ENCODE measurements around the gene GPR37L1.
"Not testable (repeated sequence)": the region's sequence is repeated elsewhere in the genome, so short reads cannot be mapped to it uniquely, and the experiment has no call there.

The GPR37L1 gene

DNA sequence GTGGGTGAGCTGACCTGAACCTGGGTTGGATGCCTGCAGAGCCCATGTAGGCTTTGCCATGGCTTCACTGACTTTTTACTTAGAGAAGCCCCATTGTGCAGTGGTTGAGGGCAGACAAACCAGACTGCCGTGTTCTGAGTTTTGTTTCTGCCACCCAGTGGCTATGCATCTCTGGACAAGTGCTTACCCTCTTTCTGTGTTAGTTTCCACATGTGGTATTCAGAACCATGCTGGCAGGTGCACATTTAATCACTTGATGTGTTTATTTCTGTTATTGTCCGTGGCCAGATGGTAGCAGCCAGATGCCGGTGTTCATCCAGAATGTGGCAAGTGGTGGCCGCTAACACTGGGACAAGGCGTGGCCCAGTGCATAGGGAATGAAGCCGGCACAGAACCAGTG lies 48.0 kb downstream of the GPR37L1 start:
- H3K4me3 ChIP-seq (ENCODE audit: low read length): no peak overlapping the region
- no peak overlapping the region for H3K27ac ChIP-seq (ENCODE audit: low read length)
- no CpG with 5 or more reads among the region's 6 CpGs for WGBS (ENCODE audit: insufficient coverage, insufficient read length)
- H3K36me3 ChIP-seq (ENCODE audit: control insufficient read depth, insufficient read depth, low read length): peaks cover 3% of the 10 kb centered on the region; the same call in 1 of the 2 replicates
- no peaks in the 10 kb centered on the region for H3K27me3 ChIP-seq (ENCODE audit: control insufficient read depth, insufficient read depth, low read length)
- no peaks in the 10 kb centered on the region; the same call in none of the 2 replicates for H3K4me1 ChIP-seq (ENCODE audit: control insufficient read depth, insufficient read depth, low read length)
- no peaks in the 10 kb centered on the region for H3K9me3 ChIP-seq (ENCODE audit: control insufficient read depth, insufficient read depth, low read length)
- DNase-seq (ENCODE audit: low read depth, low spot score): no peak

DNA sequence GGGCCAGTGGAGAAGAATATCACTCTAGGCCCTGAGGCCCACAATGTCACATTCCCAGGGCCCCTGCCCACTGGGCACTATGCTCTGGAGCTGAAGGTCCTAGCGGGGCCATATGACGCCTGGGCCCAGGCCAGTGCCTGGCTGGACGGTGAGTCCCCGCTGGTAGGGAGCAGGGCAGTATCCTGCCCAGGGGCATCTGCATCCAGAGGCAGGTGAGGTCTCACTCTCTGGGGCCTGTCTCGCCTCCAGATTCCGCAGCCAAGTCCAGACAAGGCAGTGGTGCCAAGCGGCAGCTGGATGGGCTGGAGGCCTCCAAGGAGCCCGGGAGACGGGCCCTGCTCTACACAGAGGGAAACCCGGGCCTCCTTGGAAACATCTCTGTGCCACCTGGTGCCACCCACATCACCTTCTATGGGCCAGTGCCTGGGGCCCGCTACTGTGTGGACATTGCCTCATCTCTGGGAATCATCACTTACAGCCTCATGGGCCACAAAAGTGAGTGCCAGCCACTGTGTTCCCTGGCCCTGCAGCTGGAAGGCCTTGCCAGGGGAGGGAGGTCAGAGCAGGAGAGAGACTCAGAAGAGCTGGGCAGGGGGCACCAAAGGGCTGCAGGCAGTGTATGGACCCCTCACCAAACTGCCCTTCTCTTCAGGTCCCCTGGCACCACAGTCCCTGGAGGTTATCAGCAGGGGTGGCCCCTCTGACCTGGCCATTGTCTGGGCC lies 48.7 kb downstream of the GPR37L1 start:
- Histone ChIP-seq H3K36me3 (ENCODE audit: control insufficient read depth, insufficient read depth, low read length) (peaks cover 3% of the 10 kb centered on the region; the same call in 1 of the 2 replicates), H3K27me3 (ENCODE audit: control insufficient read depth, insufficient read depth, low read length) (no peaks in the 10 kb centered on the region), H3K4me3 (ENCODE audit: low read length) (no peak overlapping the region), H3K9me3 (ENCODE audit: control insufficient read depth, insufficient read depth, low read length) (no peaks in the 10 kb centered on the region), H3K4me1 (ENCODE audit: control insufficient read depth, insufficient read depth, low read length) (no peaks in the 10 kb centered on the region; the same call in 1 of the 2 replicates), H3K27ac (ENCODE audit: low read length) (no peak overlapping the region)
- WGBS (ENCODE audit: insufficient coverage, insufficient read length): no CpG with 5 or more reads among the region's 11 CpGs
- DNase-seq (ENCODE audit: low read depth, low spot score): no peak

DNA sequence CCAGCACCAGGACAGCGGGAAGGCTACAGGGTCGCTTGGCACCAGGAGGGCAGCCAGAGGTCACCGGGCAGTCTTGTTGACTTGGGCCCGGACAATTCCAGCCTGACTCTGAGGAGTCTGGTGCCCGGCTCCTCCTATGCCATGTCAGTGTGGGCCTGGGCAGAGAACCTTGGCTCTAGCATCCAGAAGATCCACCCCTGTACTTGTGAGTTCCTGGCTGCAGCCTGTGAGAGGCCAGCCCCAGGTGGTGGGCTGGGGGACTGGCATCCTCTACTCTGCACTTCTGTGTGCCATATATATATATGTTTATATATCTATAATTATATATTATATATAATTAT lies 49.3 kb downstream of the GPR37L1 start:
- no CpG with 5 or more reads among the region's 5 CpGs for WGBS (ENCODE audit: insufficient coverage, insufficient read length)
- Histone ChIP-seq H3K36me3 (ENCODE audit: control insufficient read depth, insufficient read depth, low read length) (peaks cover 3% of the 10 kb centered on the region; the same call in 1 of the 2 replicates), H3K4me1 (ENCODE audit: control insufficient read depth, insufficient read depth, low read length) (no peaks in the 10 kb centered on the region; the same call in 1 of the 2 replicates), H3K27ac (ENCODE audit: low read length) (no peak overlapping the region), H3K4me3 (ENCODE audit: low read length) (no peak overlapping the region), H3K27me3 (ENCODE audit: control insufficient read depth, insufficient read depth, low read length) (no peaks in the 10 kb centered on the region), H3K9me3 (ENCODE audit: control insufficient read depth, insufficient read depth, low read length) (no peaks in the 10 kb centered on the region)
- DNase-seq (ENCODE audit: low read depth, low spot score): no peak

DNA sequence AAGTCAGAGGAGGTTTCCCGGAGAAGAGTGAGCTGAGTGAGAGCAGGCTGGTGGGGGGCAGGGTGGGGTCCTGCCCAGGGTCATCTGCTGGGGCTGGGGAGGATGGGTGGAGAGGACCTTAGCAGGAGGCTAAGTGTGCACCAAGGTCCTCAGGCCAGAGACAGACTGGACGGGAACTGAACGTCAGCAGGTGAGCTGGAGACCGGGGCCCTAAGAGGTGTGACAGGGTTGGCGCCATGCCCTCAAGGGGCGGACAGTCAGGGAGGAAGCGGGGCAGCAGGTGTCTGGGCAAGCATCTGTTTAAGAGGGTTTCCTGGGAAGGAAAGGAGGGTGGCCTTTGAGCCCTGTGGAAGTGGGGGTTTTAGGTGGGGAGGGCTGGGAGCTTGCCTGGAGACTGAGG lies 51.3 kb downstream of the GPR37L1 start:
- DNase-seq (ENCODE audit: low read depth, low spot score): no peak
- WGBS (ENCODE audit: insufficient coverage, insufficient read length): no CpG with 5 or more reads among the region's 7 CpGs
- no peak overlapping the region for H3K27ac ChIP-seq (ENCODE audit: low read length)
- no peaks in the 10 kb centered on the region; the same call in 1 of the 2 replicates for H3K4me1 ChIP-seq (ENCODE audit: control insufficient read depth, insufficient read depth, low read length)
- H3K27me3 ChIP-seq (ENCODE audit: control insufficient read depth, insufficient read depth, low read length): no peaks in the 10 kb centered on the region
- H3K36me3 ChIP-seq (ENCODE audit: control insufficient read depth, insufficient read depth, low read length): peaks cover 3% of the 10 kb centered on the region; the same call in 1 of the 2 replicates
- H3K9me3 ChIP-seq (ENCODE audit: control insufficient read depth, insufficient read depth, low read length): no peaks in the 10 kb centered on the region
- H3K4me3 ChIP-seq (ENCODE audit: low read length): no peak overlapping the region

DNA sequence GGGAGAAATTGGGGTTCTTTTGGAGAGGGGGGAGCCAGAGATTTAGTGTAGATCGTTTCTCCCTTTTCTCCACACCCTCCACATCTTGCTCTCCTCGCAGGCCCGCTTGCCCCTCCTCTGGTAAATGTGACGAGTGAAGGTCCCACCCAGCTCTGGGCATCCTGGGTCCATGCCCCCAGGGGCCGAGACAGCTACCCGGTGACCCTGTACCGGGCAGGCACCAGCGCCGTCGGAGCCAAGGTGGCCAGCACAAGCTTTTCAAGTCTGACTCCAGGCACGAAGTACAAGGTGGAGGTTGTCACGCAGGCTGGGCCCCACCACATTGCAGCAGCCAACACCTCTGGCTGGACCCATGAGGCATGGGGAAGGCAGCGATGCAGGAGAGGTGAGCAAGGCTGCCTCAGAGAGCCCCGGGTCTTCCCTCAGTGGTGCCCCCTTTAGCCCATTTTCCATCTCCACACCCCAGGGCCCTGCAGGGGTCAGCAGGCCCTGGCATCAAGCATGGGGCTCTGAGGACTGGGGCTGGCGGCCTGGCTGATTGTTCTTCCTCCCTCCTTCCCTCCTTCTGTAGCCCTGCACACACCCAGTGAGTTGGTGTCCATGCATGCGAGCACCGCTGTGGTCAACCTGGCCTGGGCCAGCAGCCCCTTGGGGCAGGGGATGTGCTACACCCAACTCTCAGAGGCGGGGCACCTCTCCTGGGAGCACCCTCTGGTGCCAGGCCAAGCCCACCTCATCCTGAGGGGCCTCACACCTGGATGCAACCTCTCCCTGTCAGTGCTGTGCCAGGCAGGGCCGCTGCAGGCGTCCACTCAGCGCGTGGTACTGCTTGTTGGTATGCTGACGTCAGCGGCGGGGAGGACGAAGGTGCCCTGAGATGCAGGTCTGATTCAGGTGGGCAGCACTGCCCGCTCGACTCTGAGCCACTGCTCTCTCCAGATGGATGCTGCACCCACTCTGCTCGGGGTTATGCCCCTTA lies 54.5 kb downstream of the GPR37L1 start:
- WGBS (ENCODE audit: insufficient coverage, insufficient read length): no CpG with 5 or more reads among the region's 29 CpGs
- Histone ChIP-seq H3K4me1 (ENCODE audit: control insufficient read depth, insufficient read depth, low read length) (no peaks in the 10 kb centered on the region), H3K27ac (ENCODE audit: low read length) (no peak overlapping the region), H3K9me3 (ENCODE audit: control insufficient read depth, insufficient read depth, low read length) (no peaks in the 10 kb centered on the region), H3K27me3 (ENCODE audit: control insufficient read depth, insufficient read depth, low read length) (no peaks in the 10 kb centered on the region), H3K4me3 (ENCODE audit: low read length) (no peak overlapping the region), H3K36me3 (ENCODE audit: control insufficient read depth, insufficient read depth, low read length) (no peaks in the 10 kb centered on the region)
- DNase-seq (ENCODE audit: low read depth, low spot score): no peak

DNA sequence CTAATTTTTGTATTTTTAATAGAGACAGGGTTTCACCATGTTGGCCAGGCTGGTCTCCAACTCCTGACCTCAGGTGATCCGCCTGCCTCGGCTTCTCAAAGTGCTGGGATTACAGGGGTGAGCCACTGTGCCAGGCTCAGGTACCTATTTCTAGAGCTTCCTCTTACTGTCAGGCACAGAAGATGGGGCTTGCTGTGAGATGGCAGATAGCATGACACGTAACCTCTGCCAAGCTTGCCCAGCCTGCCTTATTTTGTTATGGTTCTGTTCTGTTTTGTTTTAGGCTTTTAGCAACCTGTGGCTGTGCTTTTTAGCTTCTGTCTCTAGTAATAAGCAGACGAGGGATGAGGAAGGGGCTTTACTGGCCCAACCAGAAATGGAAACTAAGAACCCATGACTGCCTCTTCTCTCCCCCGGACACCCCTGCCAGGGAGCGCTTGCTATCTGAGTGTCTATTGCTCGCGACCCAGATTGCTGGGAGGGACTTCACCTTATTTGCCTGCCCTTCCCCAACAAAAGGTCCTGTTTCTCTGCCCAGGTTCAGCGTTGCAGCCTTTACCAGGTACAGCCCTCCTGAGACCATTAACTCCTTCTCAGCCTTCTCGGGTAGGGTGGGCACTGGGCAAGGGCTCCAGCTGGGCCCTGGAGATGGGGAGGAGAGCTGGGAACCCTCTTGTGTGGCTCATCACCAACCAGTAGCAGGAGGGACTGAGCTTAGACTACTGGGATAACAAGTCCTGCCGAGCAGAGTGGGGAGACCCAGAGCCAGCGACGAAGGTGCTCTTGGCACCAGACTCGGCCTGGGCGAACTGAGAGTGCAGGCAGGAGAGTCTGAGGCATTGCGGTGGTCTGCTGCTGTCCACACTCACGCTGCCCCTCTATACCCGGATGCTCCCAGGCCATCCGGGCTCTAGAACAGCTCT lies 57.4 kb downstream of the GPR37L1 start:
- no peaks in the 10 kb centered on the region for H3K36me3 ChIP-seq (ENCODE audit: control insufficient read depth, insufficient read depth, low read length)
- no peak for DNase-seq (ENCODE audit: low read depth, low spot score)
- H3K27ac ChIP-seq (ENCODE audit: low read length): no peak overlapping the region
- no CpG with 5 or more reads among the region's 19 CpGs for WGBS (ENCODE audit: insufficient coverage, insufficient read length)
- H3K4me1 ChIP-seq (ENCODE audit: control insufficient read depth, insufficient read depth, low read length): peaks cover 3% of the 10 kb centered on the region; the same call in 1 of the 2 replicates
- H3K9me3 ChIP-seq (ENCODE audit: control insufficient read depth, insufficient read depth, low read length): no peaks in the 10 kb centered on the region
- no peaks in the 10 kb centered on the region for H3K27me3 ChIP-seq (ENCODE audit: control insufficient read depth, insufficient read depth, low read length)
- no peak overlapping the region for H3K4me3 ChIP-seq (ENCODE audit: low read length)

DNA sequence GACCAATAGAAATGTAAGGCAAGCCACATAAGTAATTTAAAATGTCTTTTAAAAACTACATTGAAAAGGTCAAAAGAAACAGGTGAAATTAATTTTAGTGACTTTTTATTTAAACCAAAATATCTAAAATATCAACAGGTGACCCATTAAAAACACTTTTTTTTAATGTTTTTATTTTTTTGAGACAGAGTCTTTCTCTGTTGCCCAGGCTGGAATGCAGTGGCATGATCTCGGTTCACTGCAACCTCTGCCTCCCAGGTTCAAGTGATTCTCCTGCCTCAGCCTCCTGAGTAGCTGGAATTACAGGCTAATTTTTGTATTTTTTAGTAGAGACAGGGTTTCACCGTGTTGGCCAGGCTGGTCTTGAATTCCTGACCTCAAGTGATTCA lies 58.0 kb downstream of the GPR37L1 start:
- H3K9me3 ChIP-seq (ENCODE audit: control insufficient read depth, insufficient read depth, low read length); H3K27ac ChIP-seq (ENCODE audit: low read length); DNase-seq (ENCODE audit: low read depth, low spot score); H3K4me3 ChIP-seq (ENCODE audit: low read length); H3K4me1 ChIP-seq (ENCODE audit: control insufficient read depth, insufficient read depth, low read length); H3K36me3 ChIP-seq (ENCODE audit: control insufficient read depth, insufficient read depth, low read length); H3K27me3 ChIP-seq (ENCODE audit: control insufficient read depth, insufficient read depth, low read length): not testable (repeated sequence)
- no CpG with 5 or more reads among the region's 2 CpGs for WGBS (ENCODE audit: insufficient coverage, insufficient read length)

DNA sequence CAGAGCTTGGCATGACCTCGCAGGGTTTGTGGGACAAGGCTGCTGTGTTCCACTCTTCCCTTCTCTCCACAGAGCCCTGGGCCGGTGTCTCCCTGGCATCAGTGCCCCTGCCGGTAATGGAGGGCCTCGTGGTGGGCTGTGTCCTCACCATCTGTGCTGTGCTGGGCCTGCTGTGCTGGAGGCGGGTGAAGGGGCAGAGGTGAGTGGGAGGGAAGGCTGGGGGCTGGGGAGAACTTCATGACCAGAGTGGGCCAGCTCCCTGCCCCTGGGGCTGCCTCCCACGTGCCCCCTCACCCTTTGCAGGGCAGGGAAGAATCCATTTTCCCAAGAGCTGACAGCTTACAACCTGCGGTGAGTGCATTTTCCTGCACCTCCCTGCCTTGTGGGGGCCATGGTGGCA lies 58.9 kb downstream of the GPR37L1 start:
- no peak for DNase-seq (ENCODE audit: low read depth, low spot score)
- Histone ChIP-seq H3K4me1 (ENCODE audit: control insufficient read depth, insufficient read depth, low read length) (peaks cover 3% of the 10 kb centered on the region; the same call in 1 of the 2 replicates), H3K27ac (ENCODE audit: low read length) (no peak overlapping the region), H3K27me3 (ENCODE audit: control insufficient read depth, insufficient read depth, low read length) (no peaks in the 10 kb centered on the region), H3K36me3 (ENCODE audit: control insufficient read depth, insufficient read depth, low read length) (no peaks in the 10 kb centered on the region), H3K9me3 (ENCODE audit: control insufficient read depth, insufficient read depth, low read length) (no peaks in the 10 kb centered on the region), H3K4me3 (ENCODE audit: low read length) (no peak overlapping the region)
- WGBS (ENCODE audit: insufficient coverage, insufficient read length): no CpG with 5 or more reads among the region's 7 CpGs

DNA sequence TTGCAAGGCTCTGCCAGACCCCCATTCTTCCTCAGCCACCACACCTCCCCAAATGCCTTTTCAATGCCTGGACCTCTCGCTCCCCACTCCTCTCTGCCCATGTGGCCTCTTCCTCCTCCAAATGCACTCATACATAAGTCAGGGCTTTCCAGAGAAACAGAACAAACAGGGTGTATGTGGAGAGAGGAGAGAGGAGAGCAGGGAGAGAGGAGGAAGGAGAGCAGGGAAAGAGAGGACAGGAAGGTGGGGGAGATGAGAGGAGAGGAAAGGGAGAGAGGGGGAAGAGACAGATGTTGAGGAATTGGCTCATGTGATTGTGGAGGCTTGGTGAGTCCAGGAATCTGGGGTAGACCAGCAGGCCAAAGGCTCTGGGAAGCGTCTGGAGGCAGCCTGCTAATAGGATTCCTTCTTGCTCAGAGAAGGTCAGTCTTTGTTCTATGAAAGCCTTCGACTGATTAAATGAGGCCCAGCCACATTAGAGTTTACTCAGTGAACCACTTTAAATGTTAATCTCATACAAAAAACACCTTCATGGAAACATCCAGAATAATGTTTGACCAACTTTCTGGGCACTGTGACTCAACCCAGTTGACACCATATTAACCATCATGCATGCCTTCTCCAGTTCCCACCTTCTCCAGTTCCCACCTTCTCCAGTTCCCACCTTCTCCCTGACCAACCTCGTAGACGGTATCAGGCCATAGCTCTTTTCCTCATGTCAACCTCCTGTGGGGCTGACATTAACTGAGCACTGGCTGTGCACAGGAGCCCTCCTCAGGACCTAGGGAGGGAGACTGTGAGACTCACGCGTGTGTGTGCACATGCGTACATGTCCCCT lies 59.5 kb downstream of the GPR37L1 start:
- WGBS (ENCODE audit: insufficient coverage, insufficient read length): no CpG with 5 or more reads among the region's 8 CpGs
- Histone ChIP-seq H3K36me3 (ENCODE audit: control insufficient read depth, insufficient read depth, low read length) (no peaks in the 10 kb centered on the region), H3K9me3 (ENCODE audit: control insufficient read depth, insufficient read depth, low read length) (no peaks in the 10 kb centered on the region), H3K27ac (ENCODE audit: low read length) (no peak overlapping the region), H3K4me1 (ENCODE audit: control insufficient read depth, insufficient read depth, low read length) (peaks cover 3% of the 10 kb centered on the region; the same call in 1 of the 2 replicates), H3K27me3 (ENCODE audit: control insufficient read depth, insufficient read depth, low read length) (no peaks in the 10 kb centered on the region), H3K4me3 (ENCODE audit: low read length) (no peak overlapping the region)
- DNase-seq (ENCODE audit: low read depth, low spot score): no peak

All from iPS DF 6.9 (cell line).